ENCODE results near the gene GTSE1. TPM values are rescaled to one million over a fixed set of nuclear protein-coding genes. Genes with fewer than 3 reads are reported as not detected.

The GTSE1 gene
- total RNA-seq, 1 donor from 2014 or later = 29.7 TPM

DNA sequence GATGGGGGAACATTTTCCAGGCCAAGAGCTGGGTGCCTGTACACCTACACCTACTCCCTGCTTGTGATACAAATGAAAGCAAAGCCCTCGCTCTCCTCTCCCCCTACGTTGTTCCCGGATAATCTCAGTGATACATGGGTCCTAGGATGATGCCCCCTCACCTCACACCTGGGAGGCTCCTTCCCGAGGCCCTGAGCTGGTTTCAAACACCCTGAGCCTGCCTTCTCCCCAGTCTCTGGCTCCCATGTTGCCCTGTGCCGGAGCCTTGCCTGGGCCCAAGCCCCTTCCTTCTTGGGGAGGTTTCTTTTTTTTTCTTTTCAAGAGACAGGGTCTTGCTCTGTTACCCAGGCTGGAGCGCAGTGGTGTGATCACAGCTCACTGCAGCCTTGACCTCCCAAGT lies 62.1 kb downstream of the GTSE1 start:
- DNase-seq (ENCODE audit: low spot score) = no peak
- Mint-ChIP-seq H3K36me3 (peaks cover 20% of the 10 kb centered on the region), H3K4me1 (peaks cover 3% of the 10 kb centered on the region), H3K9me3 (no peaks in the 10 kb centered on the region), H3K27ac (no peak overlapping the region), H3K27me3 (ENCODE audit: insufficient read depth, low read depth) (peaks cover 5% of the 10 kb centered on the region), H3K4me3 (peak overlapping the region; percentile 11)
- Histone ChIP-seq H3K4me3 (no peak overlapping the region), H3F3A (ENCODE audit: low read depth) (no peaks in the 10 kb centered on the region), H3K27ac (no peak overlapping the region), H3K9ac (no peak overlapping the region), H3K4me2 (no peak overlapping the region), H4K20me1 (ENCODE audit: low read depth) (peaks cover 6% of the 10 kb centered on the region), H3K27me3 (no peaks in the 10 kb centered on the region), H3K79me2 (ENCODE audit: low read depth) (no peaks in the 10 kb centered on the region), H3K4me1 (no peaks in the 10 kb centered on the region), H3K9me3 (ENCODE audit: low read depth) (no peaks in the 10 kb centered on the region), H2AFZ (replicated peaks) (no peak overlapping the region), H3K36me3 (no peaks in the 10 kb centered on the region)
- TF ChIP-seq EZH2 (IDR thresholded peaks at IDR 0.05) (no peak), EZH2phosphoT487 (IDR thresholded peaks at IDR 0.05) (no peak), CTCF (IDR thresholded peaks at IDR 0.05) (no peak)

DNA sequence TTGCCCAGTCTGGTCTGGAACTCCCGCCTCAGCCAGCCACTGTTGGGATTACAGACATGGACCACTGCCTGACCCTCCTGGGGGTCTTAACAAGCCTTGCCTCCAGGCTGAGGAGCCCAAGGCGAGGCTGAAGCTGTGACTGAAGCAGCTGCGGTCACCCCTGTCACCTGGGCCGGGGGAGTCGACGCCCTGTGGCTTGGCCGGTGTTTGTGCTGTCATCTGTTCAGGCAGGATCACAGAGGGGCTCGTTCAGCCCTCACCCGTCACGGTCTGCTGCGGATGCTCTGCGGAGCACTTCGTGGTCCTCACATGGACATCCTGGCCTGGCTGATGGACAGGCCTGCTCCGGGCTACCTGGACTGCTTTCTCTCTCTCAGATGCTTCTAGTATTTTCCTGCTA lies 62.7 kb downstream of the GTSE1 start:
- TF ChIP-seq EZH2 (IDR thresholded peaks at IDR 0.05) (no peak), CTCF (IDR thresholded peaks at IDR 0.05) (no peak), EZH2phosphoT487 (IDR thresholded peaks at IDR 0.05) (no peak)
- Histone ChIP-seq H3K4me3 (no peak overlapping the region), H3K27me3 (no peaks in the 10 kb centered on the region), H3K36me3 (no peaks in the 10 kb centered on the region), H2AFZ (replicated peaks) (no peak overlapping the region), H3F3A (ENCODE audit: low read depth) (no peaks in the 10 kb centered on the region), H3K27ac (no peak overlapping the region), H3K79me2 (ENCODE audit: low read depth) (no peaks in the 10 kb centered on the region), H3K4me1 (no peaks in the 10 kb centered on the region), H3K9ac (no peak overlapping the region), H3K9me3 (ENCODE audit: low read depth) (no peaks in the 10 kb centered on the region), H3K4me2 (no peak overlapping the region), H4K20me1 (ENCODE audit: low read depth) (peaks cover 4% of the 10 kb centered on the region)
- Mint-ChIP-seq H3K36me3 (peaks cover 18% of the 10 kb centered on the region), H3K27me3 (ENCODE audit: insufficient read depth, low read depth) (peaks cover 5% of the 10 kb centered on the region), H3K27ac (no peak overlapping the region), H3K4me3 (no peak overlapping the region), H3K9me3 (no peaks in the 10 kb centered on the region), H3K4me1 (peaks cover 3% of the 10 kb centered on the region)
- DNase-seq (ENCODE audit: low spot score) = no peak

GRCh38 chr22:46360097-46360496 lies 63.4 kb downstream of the GTSE1 start:
- Histone ChIP-seq H3K4me1 (no peaks in the 10 kb centered on the region), H3K36me3 (no peaks in the 10 kb centered on the region), H3K27ac (no peak overlapping the region), H3K79me2 (ENCODE audit: low read depth) (no peaks in the 10 kb centered on the region), H3K9ac (no peak overlapping the region), H3F3A (ENCODE audit: low read depth) (no peaks in the 10 kb centered on the region), H3K4me2 (no peak overlapping the region), H4K20me1 (ENCODE audit: low read depth) (peaks cover 2% of the 10 kb centered on the region), H2AFZ (replicated peaks) (no peak overlapping the region), H3K4me3 (no peak overlapping the region), H3K9me3 (ENCODE audit: low read depth) (no peaks in the 10 kb centered on the region), H3K27me3 (no peaks in the 10 kb centered on the region)
- Mint-ChIP-seq H3K36me3 (peaks cover 18% of the 10 kb centered on the region), H3K27ac (no peak overlapping the region), H3K4me1 (peaks cover 3% of the 10 kb centered on the region), H3K9me3 (no peaks in the 10 kb centered on the region), H3K27me3 (ENCODE audit: insufficient read depth, low read depth) (peaks cover 5% of the 10 kb centered on the region), H3K4me3 (no peak overlapping the region)
- TF ChIP-seq EZH2 (IDR thresholded peaks at IDR 0.05) = no peak
- TF ChIP-seq EZH2phosphoT487 (IDR thresholded peaks at IDR 0.05) = no peak
- no peak for TF ChIP-seq CTCF (IDR thresholded peaks at IDR 0.05)
- no peak for DNase-seq (ENCODE audit: low spot score)
